HG02981 (cell line): Measurements from ENCODE around the gene ZDHHC13.
"Not testable (repeated sequence)": the region's sequence is repeated elsewhere in the genome, so short reads cannot be mapped to it uniquely, and the experiment has no call there.

ENCODE experiments used
- ATAC-seq: cut with Tn5 transposase; IDR thresholded peaks from one replicate; pipeline ENCODE4 v1.9.1; 2021; ENCODE audit warnings: mild to moderate bottlenecking, moderate library complexity; ENCODE audit not compliant: unreplicated experiment

The ZDHHC13 gene

GRCh38 chr11:19099093-19099492 is 17.9 kb upstream of the ZDHHC13 start:
- no peak for ATAC-seq

GRCh38 chr11:19100885-19101284 is 16.1 kb upstream of the ZDHHC13 start:
- ATAC-seq = no peak

GRCh38 chr11:19101796-19102520 is 15.0 kb upstream of the ZDHHC13 start:
- no peak for ATAC-seq

- no peak for ATAC-seq
These were observed 14.5 kb upstream of the ZDHHC13 start for GRCh38 chr11:19102521-19102900.

DNA sequence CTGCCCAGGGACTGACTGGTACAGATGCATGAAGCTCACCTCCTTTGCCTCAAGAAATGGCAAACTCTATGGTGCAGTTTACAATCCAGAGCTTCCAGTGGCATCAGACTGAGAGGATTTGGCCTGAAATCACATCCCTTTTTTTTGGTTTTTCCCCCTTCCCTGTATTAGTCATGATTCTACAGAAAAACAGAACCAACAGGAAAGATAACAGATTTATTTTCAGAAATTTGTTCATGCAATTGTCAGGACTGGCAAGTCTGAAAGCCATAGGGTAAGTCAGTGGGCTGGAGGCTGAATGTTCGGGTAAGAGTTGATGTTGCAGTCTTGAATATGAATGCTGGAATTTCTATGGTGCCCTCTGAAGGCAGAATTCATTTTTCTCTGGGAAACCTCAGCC is 12.0 kb upstream of the ZDHHC13 start:
- no peak for ATAC-seq

- no peak for ATAC-seq
These were observed 9.8 kb upstream of the ZDHHC13 start for GRCh38 chr11:19107125-19107524.

- ATAC-seq = no peak
These were observed 6.7 kb upstream of the ZDHHC13 start for GRCh38 chr11:19110295-19110694.

- ATAC-seq = no peak
These were observed 5.2 kb upstream of the ZDHHC13 start for GRCh38 chr11:19111809-19112208.

DNA sequence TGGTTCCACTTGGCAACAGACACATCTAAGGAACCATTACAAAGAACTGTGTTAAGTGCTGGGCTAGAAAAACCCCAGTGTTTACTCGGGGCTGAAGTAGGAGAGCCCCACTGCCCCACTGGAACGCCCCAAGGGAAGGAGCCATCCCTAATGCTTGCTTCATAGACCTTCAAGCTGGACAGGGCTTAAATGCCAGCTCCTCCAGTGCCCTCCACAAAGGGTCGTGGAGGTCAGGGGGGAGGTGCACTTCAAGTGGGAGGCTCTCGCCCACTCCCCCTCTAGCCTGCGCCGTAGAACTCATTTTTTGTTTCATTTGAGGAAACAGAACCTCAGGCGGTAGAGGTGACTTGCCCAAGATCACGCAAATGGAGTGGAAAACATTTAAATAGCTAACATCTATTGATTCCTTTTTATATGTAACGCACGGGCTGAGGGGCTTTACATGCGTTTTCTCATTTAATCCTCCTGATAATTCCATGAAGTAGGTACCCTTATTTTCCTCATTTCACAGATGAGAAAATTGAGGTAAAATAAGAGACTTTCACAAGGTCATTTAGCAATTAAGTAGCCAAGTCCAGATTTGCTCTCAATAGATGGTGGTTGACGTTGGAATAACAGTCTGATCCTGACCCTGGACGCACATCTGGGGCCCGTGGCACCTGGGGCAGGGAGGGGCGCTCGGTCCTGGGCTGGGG is 545 bp upstream of the ZDHHC13 start:
- no peak for ATAC-seq

DNA sequence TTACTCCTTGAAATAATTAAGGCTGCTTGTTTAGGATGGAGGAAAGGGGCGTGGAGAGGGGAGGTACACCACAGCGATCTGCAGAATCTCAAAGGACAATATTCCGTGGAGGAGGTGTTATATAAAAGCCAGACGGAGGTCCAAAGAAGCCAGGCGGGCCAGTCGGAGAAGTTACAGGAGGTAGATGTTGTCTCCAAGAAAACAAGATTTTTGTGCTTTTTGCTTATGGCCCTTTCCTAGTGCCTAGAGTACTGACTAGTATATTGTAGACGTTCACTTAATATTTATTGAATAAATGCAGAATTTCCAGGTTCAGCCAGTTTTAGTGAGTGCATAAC is 761 bp downstream of the ZDHHC13 start:
- ATAC-seq = no peak

DNA sequence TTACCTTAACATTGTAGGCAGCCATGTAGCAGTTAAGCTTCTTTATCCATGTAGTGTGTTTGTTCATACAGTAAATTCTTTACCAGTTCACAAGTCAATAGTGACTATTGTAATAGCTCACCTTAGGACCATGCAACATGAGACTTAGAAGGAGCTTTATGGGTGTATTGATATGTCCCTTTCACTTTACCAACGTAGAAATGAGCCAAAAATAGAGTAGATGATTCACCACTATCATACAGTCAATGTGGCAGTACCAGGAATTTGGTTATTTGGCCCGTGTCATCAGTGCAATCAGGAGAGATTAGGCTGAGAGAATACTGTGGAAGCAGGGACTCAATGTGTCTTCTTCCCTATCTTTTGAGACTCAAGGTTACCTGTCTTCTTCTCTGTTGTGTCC is 4.7 kb downstream of the ZDHHC13 start:
- no peak for ATAC-seq

- no peak for ATAC-seq
These were observed 6.1 kb downstream of the ZDHHC13 start for GRCh38 chr11:19122960-19123615.

- not testable (repeated sequence) for ATAC-seq
These were observed 9.8 kb downstream of the ZDHHC13 start for GRCh38 chr11:19126562-19127325.

GRCh38 chr11:19134004-19134403 is 17.0 kb downstream of the ZDHHC13 start:
- no peak for ATAC-seq

DNA sequence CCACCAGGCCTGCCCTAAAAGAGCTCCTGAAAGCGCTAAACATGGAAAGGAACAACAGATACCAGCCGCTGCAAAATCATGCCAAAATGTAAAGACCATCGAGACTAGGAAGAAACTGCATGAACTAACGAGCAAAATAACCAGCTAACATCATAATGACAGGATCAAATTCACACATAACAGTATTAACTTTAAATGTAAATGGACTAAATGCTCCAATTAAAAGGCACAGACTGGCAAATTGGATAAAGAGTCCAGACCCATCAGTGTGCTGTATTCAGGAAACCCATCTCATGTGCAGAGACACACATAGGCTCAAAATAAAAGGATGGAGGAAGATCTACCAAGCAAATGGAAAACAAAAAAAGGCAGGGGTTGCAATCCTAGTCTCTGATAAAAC is 19.9 kb downstream of the ZDHHC13 start:
- not testable (repeated sequence) for ATAC-seq

- no peak for ATAC-seq
These were observed 28.4 kb downstream of the ZDHHC13 start for GRCh38 chr11:19145319-19145718.

DNA sequence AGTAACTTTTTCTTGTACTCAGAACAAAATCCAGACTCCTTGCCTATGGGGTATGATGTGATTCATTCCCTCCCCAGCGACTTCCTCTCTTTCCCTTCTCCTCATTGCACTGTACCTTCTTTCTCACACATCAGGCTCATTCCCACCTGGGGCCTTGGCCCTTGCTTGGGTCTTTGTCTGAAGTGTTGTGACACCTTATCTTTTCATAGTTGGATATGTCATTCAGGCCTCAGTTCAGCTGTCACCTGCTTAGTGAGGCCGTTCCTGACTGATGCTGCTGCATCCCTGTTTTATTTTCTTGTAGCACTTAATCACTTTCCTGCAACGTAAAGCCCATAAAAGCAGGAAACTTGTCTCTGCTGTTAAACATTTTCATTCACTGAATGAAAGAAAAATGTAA is 39.9 kb downstream of the ZDHHC13 start:
- no peak for ATAC-seq

DNA sequence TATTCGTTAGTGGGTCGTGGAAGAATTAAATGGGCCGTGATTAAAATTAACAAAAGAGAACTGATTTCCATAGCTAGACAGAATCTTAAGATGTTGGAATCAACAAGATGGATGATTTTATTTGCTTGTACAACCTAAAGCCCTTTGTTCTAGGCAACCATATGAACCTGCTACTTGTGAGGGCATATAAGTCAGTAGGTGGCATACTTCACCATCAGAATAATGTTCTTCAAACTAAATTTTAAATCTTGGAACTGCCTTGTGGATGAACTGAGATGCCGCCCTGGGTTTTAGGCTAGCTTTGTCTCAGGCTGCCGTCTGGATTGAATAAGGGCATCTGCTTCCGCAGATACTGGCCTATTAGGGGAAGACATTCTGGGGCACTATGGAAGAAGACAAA is 43.9 kb downstream of the ZDHHC13 start:
- no peak for ATAC-seq

DNA sequence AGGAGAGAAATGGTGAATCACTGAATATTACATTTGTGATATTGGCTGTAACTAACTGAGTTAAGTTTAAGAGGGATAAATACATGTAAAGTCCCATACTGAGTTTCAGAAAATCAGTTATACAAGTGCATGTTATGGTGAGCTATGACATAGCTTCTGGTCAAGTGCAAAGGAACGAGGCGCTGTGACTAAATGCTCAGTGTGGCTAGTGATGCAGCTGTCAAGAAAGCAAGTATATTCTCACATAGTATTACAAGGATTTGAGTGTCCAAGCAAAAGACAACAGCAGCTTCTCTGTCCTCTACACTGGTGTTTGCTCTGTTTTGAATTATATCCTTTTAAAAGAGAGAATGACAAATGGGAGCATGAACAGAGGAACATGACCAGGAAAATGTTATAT is 44.7 kb downstream of the ZDHHC13 start:
- no peak for ATAC-seq

- ATAC-seq = no peak
These were observed 46.1 kb downstream of the ZDHHC13 start for GRCh38 chr11:19162951-19163505.

GRCh38 chr11:19163617-19164016 is 46.6 kb downstream of the ZDHHC13 start:
- no peak for ATAC-seq
